Hepatocyte (in vitro differentiated cells): ENCODE data around the gene ROBO1.

ENCODE experiments used
- EZH2 ChIP-seq: fragments of 200-600 bp; sonication (generic); IDR thresholded peaks from 2 replicates; pipeline ENCODE4 v1.6.1; 2016; ENCODE audit warnings: antibody characterized with exemption, mild to moderate bottlenecking, borderline replicate concordance
- EZH2phosphoT487 ChIP-seq: fragments of 200-600 bp; sonication (generic); IDR thresholded peaks from one replicate; pipeline ENCODE4 v1.6.1; 2018; ENCODE audit warnings: antibody characterized with exemption, mild to moderate bottlenecking, low read depth, moderate library complexity; ENCODE audit not compliant: unreplicated experiment, severe bottlenecking
- TF ChIP-seq, protein P1 (sequence below): fragments of 200-600 bp; sonication (generic); IDR thresholded peaks from 2 replicates; pipeline ENCODE4 v1.5.1; 2016; ENCODE audit warnings: antibody characterized with exemption, mild to moderate bottlenecking; ENCODE audit not compliant: poor library complexity

DNA sequence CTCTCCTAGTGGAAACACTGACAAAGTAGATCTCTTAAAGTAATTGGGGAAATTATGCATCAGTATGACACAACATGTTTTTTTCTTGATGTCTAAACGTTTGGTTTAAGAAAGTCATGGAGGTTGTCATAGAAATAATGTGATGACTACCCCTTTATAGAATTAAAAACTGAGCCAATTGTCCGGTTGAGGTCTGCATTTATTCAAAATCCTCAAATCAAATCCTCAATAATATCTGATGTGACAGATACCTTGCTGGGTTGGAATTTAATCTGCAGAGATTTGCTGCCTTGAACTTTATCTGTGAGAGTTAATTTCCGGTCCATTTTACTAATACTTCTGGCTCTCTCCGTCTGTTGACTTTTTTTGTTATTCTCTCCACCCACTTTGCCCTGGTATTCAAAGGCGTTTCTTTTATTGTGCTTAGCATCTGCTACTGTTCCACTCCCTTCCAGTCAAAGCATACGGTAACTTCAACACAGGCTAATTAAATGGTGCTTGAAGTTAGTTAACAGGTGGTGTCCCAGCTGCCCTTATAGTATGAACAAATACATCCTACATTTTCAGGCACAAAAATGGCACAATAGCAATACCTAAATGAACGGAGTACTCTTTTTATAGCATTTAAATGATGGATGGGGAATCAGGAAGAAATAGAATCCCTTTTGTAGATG is 628.3 kb downstream of the ROBO1 start:
- no peak for TF ChIP-seq EZH2phosphoT487
- TF ChIP-seq, protein P1, sequence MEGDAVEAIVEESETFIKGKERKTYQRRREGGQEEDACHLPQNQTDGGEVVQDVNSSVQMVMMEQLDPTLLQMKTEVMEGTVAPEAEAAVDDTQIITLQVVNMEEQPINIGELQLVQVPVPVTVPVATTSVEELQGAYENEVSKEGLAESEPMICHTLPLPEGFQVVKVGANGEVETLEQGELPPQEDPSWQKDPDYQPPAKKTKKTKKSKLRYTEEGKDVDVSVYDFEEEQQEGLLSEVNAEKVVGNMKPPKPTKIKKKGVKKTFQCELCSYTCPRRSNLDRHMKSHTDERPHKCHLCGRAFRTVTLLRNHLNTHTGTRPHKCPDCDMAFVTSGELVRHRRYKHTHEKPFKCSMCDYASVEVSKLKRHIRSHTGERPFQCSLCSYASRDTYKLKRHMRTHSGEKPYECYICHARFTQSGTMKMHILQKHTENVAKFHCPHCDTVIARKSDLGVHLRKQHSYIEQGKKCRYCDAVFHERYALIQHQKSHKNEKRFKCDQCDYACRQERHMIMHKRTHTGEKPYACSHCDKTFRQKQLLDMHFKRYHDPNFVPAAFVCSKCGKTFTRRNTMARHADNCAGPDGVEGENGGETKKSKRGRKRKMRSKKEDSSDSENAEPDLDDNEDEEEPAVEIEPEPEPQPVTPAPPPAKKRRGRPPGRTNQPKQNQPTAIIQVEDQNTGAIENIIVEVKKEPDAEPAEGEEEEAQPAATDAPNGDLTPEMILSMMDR: no peak
- no peak for TF ChIP-seq EZH2
